Fibroblast of villous mesenchyme (primary cell): ENCODE measurements around the gene ARMC7. TPM values are rescaled to one million over a fixed set of nuclear protein-coding genes. Genes with fewer than 3 reads are reported as not detected.

Experiments used
- DNase-seq: peaks from one replicate; pipeline ENCODE4 v3.0.0-alpha.2; 2010; ENCODE audit warnings: low read depth
- H3K4me3 ChIP-seq: 2 replicates; pipeline ENCODE4 v1.5.1; 2011; ENCODE audit warnings: low read depth, mild to moderate bottlenecking, low read length
- CTCF ChIP-seq: IDR thresholded peaks from 2 replicates; pipeline ENCODE4 v1.5.1; 2012; ENCODE audit warnings: low read depth, mild to moderate bottlenecking, low read length; ENCODE audit not compliant: insufficient read depth
- total RNA-seq: library from RNA; depleted of rRNA; stranded (reverse); fragments of >200 nt; gene quantifications from 2 replicates; pipeline ENCODE4 v1.2.3, GENCODE V29; 2012

ARMC7 gene
- total RNA-seq, 1 donor, result 3.0 TPM

- TF ChIP-seq CTCF, result no peak
- peak; percentile 95 for DNase-seq
- H3K4me3 ChIP-seq, result peak within 1 kb of the TSS; percentile 70
These were observed 22.0 kb upstream of the ARMC7 start, which contains the start of gene SLC16A5 for GRCh38 chr17:75087558-75088453. Gene SLC16A5 (plus strand): TSS chr17:75087954. CDS start chr17:75093637, 5,683 bp downstream.

- no peak for DNase-seq
- peak overlapping the region; percentile 70 for H3K4me3 ChIP-seq
- TF ChIP-seq CTCF, result no peak
These were observed 21.0 kb upstream of the ARMC7 start for GRCh38 chr17:75088465-75089417.

GRCh38 chr17:75090871-75091854, 18.6 kb upstream of the ARMC7 start:
- TF ChIP-seq CTCF, result no peak

GRCh38 chr17:75091855-75092327, 17.9 kb upstream of the ARMC7 start:
- no peak for DNase-seq

More at GRCh38 chr17:75090871-75091854, 18.6 kb upstream of the ARMC7 start:
- no peak for DNase-seq
- peak overlapping the region; percentile 25 for H3K4me3 ChIP-seq

GRCh38 chr17:75093548-75094158, 16.1 kb upstream of the ARMC7 start:
- no peak overlapping the region for H3K4me3 ChIP-seq
- no peak for DNase-seq
- no peak for TF ChIP-seq CTCF

More at GRCh38 chr17:75091855-75092327, 17.9 kb upstream of the ARMC7 start:
- TF ChIP-seq CTCF, result no peak
- peak overlapping the region; percentile 25 for H3K4me3 ChIP-seq
